ENCODE results near the gene THSD1. TPM values are rescaled to one million over a fixed set of nuclear protein-coding genes. Genes with fewer than 3 reads are reported as not detected.
A peak's percentile ranks its signal among the peaks of the same experiment; 100 is the strongest.

Gene THSD1, protein sequence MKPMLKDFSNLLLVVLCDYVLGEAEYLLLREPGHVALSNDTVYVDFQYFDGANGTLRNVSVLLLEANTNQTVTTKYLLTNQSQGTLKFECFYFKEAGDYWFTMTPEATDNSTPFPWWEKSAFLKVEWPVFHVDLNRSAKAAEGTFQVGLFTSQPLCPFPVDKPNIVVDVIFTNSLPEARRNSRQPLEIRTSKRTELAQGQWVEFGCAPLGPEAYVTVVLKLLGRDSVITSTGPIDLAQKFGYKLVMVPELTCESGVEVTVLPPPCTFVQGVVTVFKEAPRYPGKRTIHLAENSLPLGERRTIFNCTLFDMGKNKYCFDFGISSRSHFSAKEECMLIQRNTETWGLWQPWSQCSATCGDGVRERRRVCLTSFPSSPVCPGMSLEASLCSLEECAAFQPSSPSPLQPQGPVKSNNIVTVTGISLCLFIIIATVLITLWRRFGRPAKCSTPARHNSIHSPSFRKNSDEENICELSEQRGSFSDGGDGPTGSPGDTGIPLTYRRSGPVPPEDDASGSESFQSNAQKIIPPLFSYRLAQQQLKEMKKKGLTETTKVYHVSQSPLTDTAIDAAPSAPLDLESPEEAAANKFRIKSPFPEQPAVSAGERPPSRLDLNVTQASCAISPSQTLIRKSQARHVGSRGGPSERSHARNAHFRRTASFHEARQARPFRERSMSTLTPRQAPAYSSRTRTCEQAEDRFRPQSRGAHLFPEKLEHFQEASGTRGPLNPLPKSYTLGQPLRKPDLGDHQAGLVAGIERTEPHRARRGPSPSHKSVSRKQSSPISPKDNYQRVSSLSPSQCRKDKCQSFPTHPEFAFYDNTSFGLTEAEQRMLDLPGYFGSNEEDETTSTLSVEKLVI
- 6.5 to 12.5 TPM (median 6.7 TPM) in 3 replicates for total RNA-seq
- long read RNA-seq, transcript THSD1-202 (4 exons, 3,189 nt): minor isoform, 7 of 27 reads
- long read RNA-seq, transcript THSD1-201 (5 exons, 2,962 nt): major isoform, 15 of 27 reads
- long read RNA-seq, partial matches to known transcripts: 0 of 27 reads
- long read RNA-seq, other reads (novel, unspliced or antisense): 5 of 27 reads

DNA sequence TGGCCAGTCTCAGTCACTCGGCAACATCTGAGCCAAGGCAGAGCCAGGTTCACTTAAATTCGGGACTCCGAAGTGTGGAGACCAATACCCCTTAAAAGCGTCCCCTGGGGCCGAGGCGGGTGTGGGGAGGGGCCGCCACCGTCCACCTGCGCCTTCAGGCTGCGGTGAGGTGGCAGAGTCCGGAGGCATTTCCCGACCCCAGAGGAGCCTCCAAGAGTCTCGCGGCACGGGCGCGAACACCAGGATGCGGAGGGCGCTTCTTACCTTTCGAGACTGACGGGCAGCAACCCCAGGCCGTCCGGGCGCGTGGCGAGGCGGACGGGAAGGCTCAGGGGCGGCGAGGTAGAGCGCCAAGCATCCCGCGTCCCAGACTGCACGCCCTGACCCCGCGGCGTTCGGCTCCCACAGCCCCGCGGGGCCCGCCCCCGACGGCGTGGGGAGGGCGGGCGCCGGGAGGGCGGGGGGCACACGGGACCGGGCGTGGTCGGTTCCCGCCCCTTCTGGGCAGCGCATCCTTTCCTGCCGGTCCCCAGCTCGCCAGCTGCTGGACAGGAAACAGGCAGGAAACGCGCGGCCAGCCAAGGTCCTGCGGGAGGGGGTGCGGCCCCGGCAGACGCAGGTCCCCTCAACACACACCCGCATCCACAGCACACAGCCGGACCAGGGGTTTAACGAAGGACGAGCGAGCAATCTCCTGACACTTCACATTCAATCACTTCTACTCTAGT lies at the start of gene THSD1:
TSS of gene THSD1 (minus strand) at position 406 of the 728 bp plus-strand sequence. CDS start 3,572 bp downstream, outside the sequence.
- TF ChIP-seq, protein P1, sequence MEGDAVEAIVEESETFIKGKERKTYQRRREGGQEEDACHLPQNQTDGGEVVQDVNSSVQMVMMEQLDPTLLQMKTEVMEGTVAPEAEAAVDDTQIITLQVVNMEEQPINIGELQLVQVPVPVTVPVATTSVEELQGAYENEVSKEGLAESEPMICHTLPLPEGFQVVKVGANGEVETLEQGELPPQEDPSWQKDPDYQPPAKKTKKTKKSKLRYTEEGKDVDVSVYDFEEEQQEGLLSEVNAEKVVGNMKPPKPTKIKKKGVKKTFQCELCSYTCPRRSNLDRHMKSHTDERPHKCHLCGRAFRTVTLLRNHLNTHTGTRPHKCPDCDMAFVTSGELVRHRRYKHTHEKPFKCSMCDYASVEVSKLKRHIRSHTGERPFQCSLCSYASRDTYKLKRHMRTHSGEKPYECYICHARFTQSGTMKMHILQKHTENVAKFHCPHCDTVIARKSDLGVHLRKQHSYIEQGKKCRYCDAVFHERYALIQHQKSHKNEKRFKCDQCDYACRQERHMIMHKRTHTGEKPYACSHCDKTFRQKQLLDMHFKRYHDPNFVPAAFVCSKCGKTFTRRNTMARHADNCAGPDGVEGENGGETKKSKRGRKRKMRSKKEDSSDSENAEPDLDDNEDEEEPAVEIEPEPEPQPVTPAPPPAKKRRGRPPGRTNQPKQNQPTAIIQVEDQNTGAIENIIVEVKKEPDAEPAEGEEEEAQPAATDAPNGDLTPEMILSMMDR (IDR thresholded peaks at IDR 0.05): no peak
- Mint-ChIP-seq H3K4me1 (ENCODE audit: low read depth) (peaks cover 26% of the 10 kb centered on the region), H3K9me3 (ENCODE audit: low read depth) (no peaks in the 10 kb centered on the region), H3K27ac (ENCODE audit: unreplicated experiment) (peak within 1 kb of the TSS; percentile 57), H3K36me3 (ENCODE audit: low read depth) (peaks cover 1% of the 10 kb centered on the region), H3K4me3 (ENCODE audit: unreplicated experiment) (peak within 1 kb of the TSS; percentile 78), H3K27me3 (ENCODE audit: low read depth) (no peaks in the 10 kb centered on the region)
- no peak for DNase-seq (ENCODE audit: low spot score)

DNA sequence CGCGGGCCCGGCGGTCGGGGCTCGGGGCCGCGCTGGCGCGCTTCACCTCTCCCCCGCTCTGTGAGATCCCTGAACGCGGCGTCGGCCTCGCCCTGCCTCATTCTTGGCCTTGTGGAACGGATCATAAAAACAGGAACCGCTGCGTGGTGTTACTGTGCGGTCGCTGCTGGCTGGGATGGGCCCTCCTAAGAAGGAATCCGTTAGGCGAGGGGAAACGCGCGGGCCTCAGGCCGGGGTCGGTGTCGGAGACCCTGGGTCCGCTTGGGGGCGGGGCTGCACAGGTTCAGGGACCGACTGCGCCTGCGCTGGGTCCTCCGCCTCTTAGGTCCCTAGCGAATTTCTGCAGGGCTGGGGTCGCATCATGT lies 49.7 kb upstream of the THSD1 start:
- no peaks in the 10 kb centered on the region for H3K27me3 Mint-ChIP-seq (ENCODE audit: low read depth)
- H3K9me3 Mint-ChIP-seq (ENCODE audit: low read depth): no peaks in the 10 kb centered on the region
- peaks cover 4% of the 10 kb centered on the region for H3K36me3 Mint-ChIP-seq (ENCODE audit: low read depth)
- H3K4me3 Mint-ChIP-seq (ENCODE audit: unreplicated experiment): peak overlapping the region; percentile 95
- peaks cover 39% of the 10 kb centered on the region for H3K4me1 Mint-ChIP-seq (ENCODE audit: low read depth)
- TF ChIP-seq, protein P1 (IDR thresholded peaks at IDR 0.05): no peak
- no peak for DNase-seq (ENCODE audit: low spot score)
- H3K27ac Mint-ChIP-seq (ENCODE audit: unreplicated experiment): peak overlapping the region; percentile 88

DNA sequence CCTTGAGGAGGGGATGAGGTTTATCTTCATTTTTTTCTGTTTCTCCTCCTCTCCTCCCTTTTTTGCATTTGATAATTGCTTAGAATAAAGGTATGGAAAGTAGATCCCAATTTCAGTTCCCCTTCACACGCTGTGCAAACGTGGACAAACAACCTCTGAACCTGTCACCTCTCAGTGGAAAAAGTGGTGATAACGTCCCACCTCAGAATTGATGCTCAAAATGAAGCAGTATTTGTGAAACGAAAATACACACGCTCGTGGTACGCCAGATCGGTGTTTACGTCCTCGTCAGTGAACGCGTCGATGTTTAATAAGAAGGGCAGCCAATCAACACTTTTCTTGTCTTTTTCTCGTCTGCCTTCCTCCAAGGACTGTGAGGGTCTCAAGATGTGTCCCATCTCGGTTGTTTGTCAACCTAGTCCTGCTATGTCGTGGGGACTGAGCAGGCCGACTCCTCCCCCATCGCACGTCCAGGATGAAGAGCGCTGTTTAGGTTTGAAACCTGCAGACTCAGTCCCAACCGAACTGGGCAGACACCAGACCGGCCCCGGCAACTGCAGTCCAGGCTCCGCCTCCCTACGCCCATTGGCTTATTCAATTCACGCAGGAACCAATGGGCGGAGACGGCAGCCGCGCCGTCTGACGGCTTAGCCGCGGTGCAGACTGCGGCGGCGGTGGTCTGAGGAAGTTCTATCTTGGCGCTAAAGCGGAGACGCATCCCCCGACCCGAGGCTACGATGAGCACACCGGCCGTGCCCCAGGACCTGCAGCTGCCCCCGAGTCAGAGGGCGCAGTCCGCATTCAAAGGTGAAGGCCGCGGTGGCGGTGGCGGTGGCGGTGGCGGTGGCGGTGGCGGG lies 49.1 kb upstream of the THSD1 start, which contains the start of gene CKAP2:
TSS of gene CKAP2 (plus strand) at position 659 of the 857 bp plus-strand sequence. CDS start at position 738, 79 bp downstream.
- peak; percentile 95 for DNase-seq (ENCODE audit: low spot score)
- no peaks in the 10 kb centered on the region for H3K27me3 Mint-ChIP-seq (ENCODE audit: low read depth)
- peak within 1 kb of the TSS; percentile 96 for H3K27ac Mint-ChIP-seq (ENCODE audit: unreplicated experiment)
- H3K36me3 Mint-ChIP-seq (ENCODE audit: low read depth): peaks cover 3% of the 10 kb centered on the region
- no peaks in the 10 kb centered on the region for H3K9me3 Mint-ChIP-seq (ENCODE audit: low read depth)
- peaks cover 40% of the 10 kb centered on the region for H3K4me1 Mint-ChIP-seq (ENCODE audit: low read depth)
- peak within 1 kb of the TSS; percentile 95 for H3K4me3 Mint-ChIP-seq (ENCODE audit: unreplicated experiment)
- TF ChIP-seq, protein P1 (IDR thresholded peaks at IDR 0.05): no peak

DNA sequence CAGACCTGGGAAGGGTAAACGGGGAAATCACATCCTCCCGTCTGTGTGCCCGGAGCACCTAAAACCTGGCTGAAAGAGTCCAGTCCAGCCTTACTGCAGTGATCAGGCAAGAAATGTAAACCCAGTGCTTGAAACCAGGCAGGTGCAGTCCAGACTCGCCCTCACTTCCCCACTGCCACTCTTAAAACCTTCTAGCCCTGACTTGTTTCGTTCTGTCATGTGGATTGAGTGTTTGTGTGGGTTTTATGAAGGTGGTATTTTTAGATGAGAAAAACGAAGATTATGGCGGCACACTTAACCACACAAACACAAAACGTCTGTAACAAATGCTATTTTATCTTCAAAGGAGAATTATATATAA lies 48.5 kb upstream of the THSD1 start:
- TF ChIP-seq, protein P1 (IDR thresholded peaks at IDR 0.05): no peak
- H3K9me3 Mint-ChIP-seq (ENCODE audit: low read depth): no peaks in the 10 kb centered on the region
- peak overlapping the region; percentile 96 for H3K27ac Mint-ChIP-seq (ENCODE audit: unreplicated experiment)
- no peak for DNase-seq (ENCODE audit: low spot score)
- H3K4me3 Mint-ChIP-seq (ENCODE audit: unreplicated experiment): peak overlapping the region; percentile 95
- peaks cover 40% of the 10 kb centered on the region for H3K4me1 Mint-ChIP-seq (ENCODE audit: low read depth)
- no peaks in the 10 kb centered on the region for H3K27me3 Mint-ChIP-seq (ENCODE audit: low read depth)
- peaks cover 3% of the 10 kb centered on the region for H3K36me3 Mint-ChIP-seq (ENCODE audit: low read depth)

Measured in chondrocyte (in vitro differentiated cells).